Measurements from ENCODE around the gene RXRB.

RXRB gene

GRCh38 chr6:33200219-33201146 lies at the start of gene RXRB, which contains the start of gene SLC39A7:
Gene RXRB (minus strand): TSS chr6:33200665. CDS start chr6:33200476, 189 bp downstream.
Gene SLC39A7 (plus strand): TSS chr6:33200867. CDS start chr6:33201246, 379 bp downstream.
- H3K27me3 ChIP-seq (ENCODE audit: insufficient read depth, low read length, poor library complexity, severe bottlenecking), result no peaks in the 10 kb centered on the region
- H3K9me3 ChIP-seq (ENCODE audit: insufficient read depth, low read depth, low read length), result no peaks in the 10 kb centered on the region
- peaks cover 64% of the 10 kb centered on the region for H3K4me1 ChIP-seq (ENCODE audit: insufficient read depth, low read length, poor library complexity, severe bottlenecking)
- TF ChIP-seq EZH2phosphoT487 (IDR thresholded peaks at IDR 0.05; ENCODE audit: borderline replicate concordance) (no peak), CTCF (conservative IDR thresholded peaks at IDR 0.05; ENCODE audit: low read length) (no peak)
- no peaks in the 10 kb centered on the region for H3K9me2 ChIP-seq (replicated peaks; ENCODE audit: low read depth, low read length)
- peaks cover 82% of the 10 kb centered on the region for H3K79me2 ChIP-seq (ENCODE audit: insufficient read depth, low read length)
- 0 out of 2 replicates have a peak, but pooled peaks cover 5% of the 10 kb centered on the region for H3F3A ChIP-seq (ENCODE audit: low read depth)
- peaks cover 29% of the 10 kb centered on the region; the same call in 1 of the 2 replicates for H3K36me3 ChIP-seq (ENCODE audit: insufficient read depth, low read length)
- H3K4me3 ChIP-seq (ENCODE audit: low read length, poor library complexity, severe bottlenecking), result peak within 1 kb of the TSS; percentile 87
- peak within 1 kb of the TSS; percentile 99 for H3K4me2 ChIP-seq (ENCODE audit: low read depth, low read length, poor library complexity, severe bottlenecking)
- peak within 1 kb of the TSS; percentile 95 for H2AFZ ChIP-seq (ENCODE audit: low read length)
- H4K20me1 ChIP-seq (ENCODE audit: insufficient read depth, low read length, poor library complexity, severe bottlenecking), result peaks cover 60% of the 10 kb centered on the region
- peak within 1 kb of the TSS; percentile 87 for H3K9ac ChIP-seq (ENCODE audit: low read depth, low read length, poor library complexity, severe bottlenecking)

- H3K9me2 ChIP-seq (replicated peaks; ENCODE audit: low read depth, low read length), result no peaks in the 10 kb centered on the region
Observed at GRCh38 chr6:33249732-33250630, 49.5 kb upstream of the RXRB start.

More at GRCh38 chr6:33249732-33250630, 49.5 kb upstream of the RXRB start:
- H3K27me3 ChIP-seq (ENCODE audit: insufficient read depth, low read length, poor library complexity, severe bottlenecking), result no peaks in the 10 kb centered on the region
- H3K4me3 ChIP-seq (ENCODE audit: low read length, poor library complexity, severe bottlenecking), result peak overlapping the region; percentile 86
- no peaks in the 10 kb centered on the region for H4K20me1 ChIP-seq (ENCODE audit: insufficient read depth, low read length, poor library complexity, severe bottlenecking)
- H3K4me2 ChIP-seq (ENCODE audit: low read depth, low read length, poor library complexity, severe bottlenecking), result peak overlapping the region; percentile 91
- H3K9me3 ChIP-seq (ENCODE audit: insufficient read depth, low read depth, low read length), result no peaks in the 10 kb centered on the region
- peak overlapping the region; percentile 67 for H2AFZ ChIP-seq (ENCODE audit: low read length)
- peaks cover 22% of the 10 kb centered on the region for H3K4me1 ChIP-seq (ENCODE audit: insufficient read depth, low read length, poor library complexity, severe bottlenecking)
- peaks cover 13% of the 10 kb centered on the region for H3K79me2 ChIP-seq (ENCODE audit: insufficient read depth, low read length)
- peaks cover 4% of the 10 kb centered on the region; the same call in 1 of the 2 replicates for H3K36me3 ChIP-seq (ENCODE audit: insufficient read depth, low read length)
- peak overlapping the region; percentile 94 for H3K9ac ChIP-seq (ENCODE audit: low read depth, low read length, poor library complexity, severe bottlenecking)
- H3F3A ChIP-seq (ENCODE audit: low read depth), result no peaks in the 10 kb centered on the region
- TF ChIP-seq CTCF (conservative IDR thresholded peaks at IDR 0.05; ENCODE audit: low read length) (no peak), EZH2phosphoT487 (IDR thresholded peaks at IDR 0.05; ENCODE audit: borderline replicate concordance) (no peak)
